Activated T-cell treated with anti-CD3 and anti-CD28 coated beads for 24 hours (primary cell): ENCODE measurements around the gene RIN3.

Source experiments
- DNase-seq: peaks from one replicate; pipeline ENCODE4 v3.0.0-alpha.2; 2020; ENCODE audit warnings: low read depth

Gene RIN3

GRCh38 chr14:92556863-92557543 lies 43.4 kb downstream of the RIN3 start:
- no peak for DNase-seq

- no peak for DNase-seq
These were observed 43.9 kb downstream of the RIN3 start for GRCh38 chr14:92557544-92557912.

GRCh38 chr14:92558319-92558718 lies 44.7 kb downstream of the RIN3 start:
- no peak for DNase-seq

GRCh38 chr14:92559486-92559885 lies 45.9 kb downstream of the RIN3 start:
- no peak for DNase-seq

- DNase-seq = no peak
These were observed 46.7 kb downstream of the RIN3 start for GRCh38 chr14:92560106-92560865.

- no peak for DNase-seq
These were observed 48.4 kb downstream of the RIN3 start for GRCh38 chr14:92561906-92562479.

- no peak for DNase-seq
These were observed 49.8 kb downstream of the RIN3 start for GRCh38 chr14:92563359-92563758.

GRCh38 chr14:92563765-92564285 lies 50.2 kb downstream of the RIN3 start:
- no peak for DNase-seq

- DNase-seq = no peak
These were observed 50.9 kb downstream of the RIN3 start for GRCh38 chr14:92564344-92565039.

GRCh38 chr14:92565040-92565717 lies 51.6 kb downstream of the RIN3 start:
- no peak for DNase-seq

GRCh38 chr14:92565718-92566115 lies 52.1 kb downstream of the RIN3 start:
- no peak for DNase-seq

- no peak for DNase-seq
These were observed 53.7 kb downstream of the RIN3 start for GRCh38 chr14:92567173-92567725.

GRCh38 chr14:92568621-92569479 lies 55.3 kb downstream of the RIN3 start:
- no peak for DNase-seq

- DNase-seq = no peak
These were observed 57.2 kb downstream of the RIN3 start for GRCh38 chr14:92570674-92571262.

- no peak for DNase-seq
These were observed 58.5 kb downstream of the RIN3 start for GRCh38 chr14:92572050-92572449.

GRCh38 chr14:92573761-92574498 lies 60.3 kb downstream of the RIN3 start:
- no peak for DNase-seq

GRCh38 chr14:92575061-92575747 lies 61.6 kb downstream of the RIN3 start:
- no peak for DNase-seq

- DNase-seq = no peak
These were observed 62.2 kb downstream of the RIN3 start for GRCh38 chr14:92575748-92576303.

- DNase-seq = no peak
These were observed 63.8 kb downstream of the RIN3 start for GRCh38 chr14:92577321-92577742.
